Measurements from ENCODE around the gene TGM5. TPM values are rescaled to one million over a fixed set of nuclear protein-coding genes. Genes with fewer than 3 reads are reported as not detected.
A peak's percentile ranks its signal among the peaks of the same experiment; 100 is the strongest.

Gene TGM5
- total RNA-seq, 3 donors from 2014 or later = not detected

DNA sequence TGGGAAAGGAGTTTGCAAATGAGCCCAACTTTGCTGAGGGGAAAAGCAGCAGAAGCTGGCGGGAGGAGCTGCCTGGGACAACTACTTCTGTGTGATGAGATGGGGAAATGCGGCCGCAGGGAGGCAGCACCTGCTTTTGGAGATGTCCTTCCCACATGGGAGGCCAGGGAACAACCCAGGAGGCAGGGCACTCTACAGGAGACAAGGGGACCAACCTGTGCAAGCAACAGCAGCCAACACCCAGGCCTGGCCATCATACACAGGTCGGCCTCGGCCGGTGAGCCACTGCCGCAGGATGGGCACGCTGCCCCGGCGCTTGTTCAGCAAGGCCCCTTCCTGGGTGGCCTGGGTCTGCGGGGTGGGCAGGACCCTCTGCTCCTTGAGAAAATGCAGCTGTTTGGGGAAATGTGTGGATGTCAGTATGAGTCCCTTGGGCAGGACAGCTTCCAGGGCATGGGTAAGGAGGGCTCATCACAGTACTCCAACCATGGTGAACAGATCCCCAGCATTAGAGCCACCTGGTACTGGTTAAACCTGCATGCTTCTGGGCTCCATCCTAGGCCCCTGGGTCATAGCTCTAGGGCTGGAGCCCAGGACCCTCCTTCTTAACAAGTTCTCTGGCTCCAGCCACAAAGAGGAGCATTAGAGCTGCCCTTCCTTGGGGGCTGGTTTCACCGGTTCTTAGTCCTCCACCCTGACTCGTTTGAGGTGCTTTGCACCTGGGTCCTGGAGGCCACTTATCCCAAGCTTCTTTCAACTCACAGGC is 57.5 kb downstream of the TGM5 start:
- H3K36me3 ChIP-seq (ENCODE audit: low read depth) = no peaks in the 10 kb centered on the region
- intact Hi-C loops (cut with DNase I, micrococcal nuclease) = no loop called here
- H3K9me3 ChIP-seq = no peaks in the 10 kb centered on the region
- TF ChIP-seq, protein P1, sequence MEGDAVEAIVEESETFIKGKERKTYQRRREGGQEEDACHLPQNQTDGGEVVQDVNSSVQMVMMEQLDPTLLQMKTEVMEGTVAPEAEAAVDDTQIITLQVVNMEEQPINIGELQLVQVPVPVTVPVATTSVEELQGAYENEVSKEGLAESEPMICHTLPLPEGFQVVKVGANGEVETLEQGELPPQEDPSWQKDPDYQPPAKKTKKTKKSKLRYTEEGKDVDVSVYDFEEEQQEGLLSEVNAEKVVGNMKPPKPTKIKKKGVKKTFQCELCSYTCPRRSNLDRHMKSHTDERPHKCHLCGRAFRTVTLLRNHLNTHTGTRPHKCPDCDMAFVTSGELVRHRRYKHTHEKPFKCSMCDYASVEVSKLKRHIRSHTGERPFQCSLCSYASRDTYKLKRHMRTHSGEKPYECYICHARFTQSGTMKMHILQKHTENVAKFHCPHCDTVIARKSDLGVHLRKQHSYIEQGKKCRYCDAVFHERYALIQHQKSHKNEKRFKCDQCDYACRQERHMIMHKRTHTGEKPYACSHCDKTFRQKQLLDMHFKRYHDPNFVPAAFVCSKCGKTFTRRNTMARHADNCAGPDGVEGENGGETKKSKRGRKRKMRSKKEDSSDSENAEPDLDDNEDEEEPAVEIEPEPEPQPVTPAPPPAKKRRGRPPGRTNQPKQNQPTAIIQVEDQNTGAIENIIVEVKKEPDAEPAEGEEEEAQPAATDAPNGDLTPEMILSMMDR (IDR thresholded peaks at IDR 0.05) = no peak
- H3K4me3 ChIP-seq = no peak overlapping the region
- peak in 2 of 3 donors; percentile 22 to 35 for DNase-seq
- ATAC-seq = peak; percentile 11
- no peaks in the 10 kb centered on the region for H3K4me1 ChIP-seq (ENCODE audit: low read depth)

DNA sequence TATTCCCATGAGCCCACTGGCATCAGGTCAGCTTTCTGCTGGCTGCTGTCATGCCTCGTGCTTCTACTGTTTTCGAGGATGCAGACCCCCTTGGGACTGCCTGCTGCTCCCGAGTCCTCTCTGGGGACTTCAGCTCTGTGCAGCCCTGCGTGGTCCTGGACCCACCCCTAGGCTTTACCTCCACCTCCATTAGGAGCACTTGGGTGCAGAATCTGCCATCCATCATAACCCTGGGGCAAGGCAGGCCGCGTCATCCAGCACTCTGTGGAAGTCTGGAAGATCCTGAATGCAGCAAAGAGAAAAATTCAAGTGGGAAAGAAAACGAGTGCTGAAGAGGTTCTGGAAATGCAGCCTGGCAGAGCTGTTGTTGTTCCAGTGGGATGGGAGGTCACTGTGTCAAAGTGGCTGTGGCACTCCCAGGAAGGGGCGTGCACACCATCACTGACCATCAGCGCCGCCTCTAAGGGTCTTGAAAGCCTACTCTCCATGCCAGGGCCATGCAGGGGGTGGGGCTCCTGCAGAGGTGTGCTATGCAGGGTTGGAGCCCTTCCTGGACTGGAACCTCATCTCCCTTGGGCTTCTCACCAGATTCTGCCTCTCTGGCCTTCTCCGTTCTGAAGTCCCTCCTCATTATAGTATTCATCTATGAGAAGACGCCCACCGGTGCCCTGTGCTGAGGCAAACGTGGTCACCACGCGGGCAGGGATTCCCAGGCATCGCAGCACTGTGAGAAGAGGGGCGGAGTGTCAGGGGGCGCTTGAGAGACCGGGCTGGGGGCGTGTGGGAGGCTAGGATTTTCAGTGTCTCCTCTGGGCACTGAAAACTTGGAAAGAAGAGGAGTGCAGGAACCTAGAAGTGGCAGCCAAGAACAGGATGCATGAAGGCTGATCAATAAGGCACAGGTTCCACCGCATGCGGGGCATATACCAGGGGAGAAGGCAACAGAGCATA is 58.4 kb downstream of the TGM5 start:
- ATAC-seq (no peak), DNase-seq (no peak)
- Histone ChIP-seq H3K9me3 (no peaks in the 10 kb centered on the region), H3K4me3 (no peak overlapping the region), H3K4me1 (ENCODE audit: low read depth) (no peaks in the 10 kb centered on the region), H3K36me3 (ENCODE audit: low read depth) (no peaks in the 10 kb centered on the region)
- TF ChIP-seq, protein P1 (IDR thresholded peaks at IDR 0.05) = no peak
- intact Hi-C loops (cut with DNase I, micrococcal nuclease) = no loop called here

DNA sequence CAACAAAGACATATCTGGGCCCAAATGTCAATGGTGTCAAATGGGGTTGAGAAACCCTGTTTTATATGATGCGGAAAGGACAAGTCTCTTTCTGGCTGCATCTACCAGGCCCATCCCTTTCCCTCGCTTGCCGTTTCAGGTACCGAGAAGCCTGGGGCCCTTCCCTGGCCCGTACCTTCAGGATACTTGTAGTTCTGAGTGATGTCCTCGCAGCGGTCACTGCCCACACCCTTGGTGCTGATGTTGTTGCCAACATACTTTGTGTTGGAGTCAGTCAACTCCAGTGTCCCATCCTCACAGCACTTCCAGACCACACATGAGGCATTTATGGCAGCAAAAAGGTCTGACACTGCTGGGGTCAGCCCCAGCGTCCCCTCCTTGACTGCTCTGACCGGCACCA is 59.7 kb downstream of the TGM5 start:
- intact Hi-C loops (cut with DNase I, micrococcal nuclease) = no loop called here
- TF ChIP-seq, protein P1 (IDR thresholded peaks at IDR 0.05) = no peak
- DNase-seq = no peak

DNA sequence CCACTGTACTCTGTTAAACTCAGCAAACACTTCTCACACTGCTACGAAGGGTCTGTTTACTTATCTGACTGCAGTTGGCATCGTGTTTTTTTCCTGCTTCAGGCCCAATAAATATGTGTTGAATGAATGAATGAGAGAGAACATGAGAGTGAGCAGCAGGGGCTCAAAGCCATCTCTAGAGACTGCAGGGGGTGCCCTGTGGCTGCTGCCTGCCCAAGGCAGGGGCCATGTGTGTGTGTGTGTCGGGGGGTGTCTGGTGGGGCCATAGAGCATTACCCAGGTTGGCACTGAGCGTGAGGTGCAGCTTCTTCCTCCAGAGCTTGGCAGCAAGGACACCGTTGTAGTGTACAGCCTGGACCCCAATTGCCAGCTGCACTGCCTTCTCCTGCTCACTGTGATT is 60.7 kb downstream of the TGM5 start:
- no peak overlapping the region for H3K4me3 ChIP-seq
- TF ChIP-seq, protein P1 (IDR thresholded peaks at IDR 0.05) = no peak
- H3K4me1 ChIP-seq (ENCODE audit: low read depth) = no peaks in the 10 kb centered on the region
- ATAC-seq (no peak), DNase-seq (no peak)
- intact Hi-C loops (cut with DNase I, micrococcal nuclease) = no loop called here
- no peaks in the 10 kb centered on the region for H3K36me3 ChIP-seq (ENCODE audit: low read depth)
- no peaks in the 10 kb centered on the region for H3K9me3 ChIP-seq

More for the DNA sequence above, 59.7 kb downstream of the TGM5 start:
- H3K9me3 ChIP-seq = no peaks in the 10 kb centered on the region
- no peak overlapping the region for H3K4me3 ChIP-seq
- no peaks in the 10 kb centered on the region for H3K36me3 ChIP-seq (ENCODE audit: low read depth)
- ATAC-seq = no peak
- H3K4me1 ChIP-seq (ENCODE audit: low read depth) = no peaks in the 10 kb centered on the region

DNA sequence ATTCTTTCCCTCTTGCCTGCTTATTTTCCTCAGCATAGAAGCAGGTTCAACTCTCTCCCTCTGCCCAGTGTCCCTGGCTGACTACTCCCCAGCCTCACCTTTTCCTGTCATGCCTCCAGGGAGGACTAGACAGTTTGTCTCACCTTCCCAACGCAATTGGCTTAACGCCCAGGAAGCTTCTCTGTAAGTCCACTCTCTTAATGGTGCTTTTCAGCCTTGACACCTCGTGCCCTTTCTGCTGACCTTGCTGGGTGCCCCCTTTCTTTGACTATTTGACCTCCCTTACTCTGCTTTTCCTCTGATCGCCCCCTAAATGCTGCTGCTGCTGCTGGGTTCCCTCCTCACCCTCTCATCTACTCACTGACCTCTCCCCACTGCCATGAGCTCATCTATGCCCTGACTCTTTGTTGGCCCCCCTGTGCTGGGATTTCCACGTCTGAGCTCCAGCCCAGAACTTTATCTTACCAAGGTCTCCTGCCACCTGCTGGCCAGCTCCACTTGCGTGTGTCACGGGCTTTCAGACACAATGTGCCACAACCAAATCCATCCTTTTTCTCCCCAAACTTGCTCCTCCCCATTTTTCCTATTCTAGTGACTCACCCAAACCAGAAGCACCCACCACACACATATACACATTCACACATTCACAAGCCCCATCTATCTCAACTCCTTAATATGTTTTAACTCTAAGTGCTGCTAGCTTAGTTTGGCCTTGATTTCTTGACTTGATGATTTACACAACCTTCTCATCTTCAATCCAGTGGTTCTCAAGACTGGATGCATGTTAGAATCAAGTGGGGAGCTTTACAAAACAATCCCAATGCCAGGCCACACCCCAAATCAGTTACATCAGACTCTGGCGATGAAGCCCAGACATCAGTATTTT is 62.5 kb downstream of the TGM5 start:
- intact Hi-C loops (cut with DNase I, micrococcal nuclease) = no loop called here
- Histone ChIP-seq H3K4me1 (ENCODE audit: low read depth) (no peaks in the 10 kb centered on the region), H3K9me3 (no peaks in the 10 kb centered on the region), H3K36me3 (ENCODE audit: low read depth) (no peaks in the 10 kb centered on the region), H3K4me3 (no peak overlapping the region)
- peak; percentile 58 for ATAC-seq
- peak in 2 of 3 donors; percentile 49 to 67 for DNase-seq
- TF ChIP-seq, protein P1 (IDR thresholded peaks at IDR 0.05) = no peak

Data from mucosa of descending colon (tissue), 3 donors.